Osteocyte (in vitro differentiated cells): ENCODE measurements around the gene SRGAP3. TPM values are rescaled to one million over a fixed set of nuclear protein-coding genes. Genes with fewer than 3 reads are reported as not detected.

Experiments
- DNase-seq: peaks from one replicate; pipeline ENCODE4 v3.0.0; 2021; ENCODE audit warnings: mixed read lengths; ENCODE audit not compliant: unreplicated experiment; ENCODE audit errors: extremely low spot score
- H3K27ac Mint-ChIP-seq: one replicate; pipeline ENCODE4 v1.8.0; 2021; ENCODE audit warnings: mild to moderate bottlenecking, mixed read lengths; ENCODE audit not compliant: unreplicated experiment
- H3K27me3 Mint-ChIP-seq: one replicate; pipeline ENCODE4 v1.8.0; 2021; ENCODE audit warnings: mixed read lengths; ENCODE audit not compliant: unreplicated experiment
- H3K36me3 Mint-ChIP-seq: one replicate; pipeline ENCODE4 v1.8.0; 2021; ENCODE audit warnings: mixed read lengths; ENCODE audit not compliant: unreplicated experiment
- H3K4me1 Mint-ChIP-seq: one replicate; pipeline ENCODE4 v1.8.0; 2021; ENCODE audit warnings: mixed read lengths; ENCODE audit not compliant: unreplicated experiment
- H3K4me3 Mint-ChIP-seq: one replicate; pipeline ENCODE4 v1.8.0; 2021; ENCODE audit warnings: mild to moderate bottlenecking, moderate library complexity, mixed read lengths; ENCODE audit not compliant: unreplicated experiment
- H3K9me3 Mint-ChIP-seq: one replicate; pipeline ENCODE4 v1.8.0; 2021; ENCODE audit warnings: mixed read lengths; ENCODE audit not compliant: unreplicated experiment
- CTCF ChIP-seq: fragments of 200-600 bp; sonication (generic); IDR thresholded peaks from 2 replicates; pipeline ENCODE4 v1.5.0; 2021; ENCODE audit warnings: antibody characterized with exemption, mild to moderate bottlenecking, moderate library complexity
- total RNA-seq: library from RNA; stranded (reverse); gene quantifications from 2 replicates; pipeline ENCODE4 v1.2.1, GENCODE V29; 2021

Gene SRGAP3
- total RNA-seq, 1 donor from 2014 or later, result 2.6 TPM

- TF ChIP-seq CTCF, result no peak
- no peak for DNase-seq
- H3K9me3 Mint-ChIP-seq, result no peaks in the 10 kb centered on the region
- no peak overlapping the region for H3K27ac Mint-ChIP-seq
- no peak overlapping the region for H3K4me3 Mint-ChIP-seq
- H3K36me3 Mint-ChIP-seq, result no peaks in the 10 kb centered on the region
- peaks cover 31% of the 10 kb centered on the region for H3K4me1 Mint-ChIP-seq
- H3K27me3 Mint-ChIP-seq, result no peaks in the 10 kb centered on the region
Measured at GRCh38 chr3:8966150-8966819, 283.2 kb downstream of the SRGAP3 start.

GRCh38 chr3:8964436-8965370 lies 284.7 kb downstream of the SRGAP3 start:
- H3K9me3 Mint-ChIP-seq, result no peaks in the 10 kb centered on the region
- H3K4me3 Mint-ChIP-seq, result no peak overlapping the region
- H3K27ac Mint-ChIP-seq, result peak overlapping the region; percentile 47
- no peaks in the 10 kb centered on the region for H3K27me3 Mint-ChIP-seq
- DNase-seq, result no peak
- H3K4me1 Mint-ChIP-seq, result peaks cover 34% of the 10 kb centered on the region
- peaks cover 5% of the 10 kb centered on the region for H3K36me3 Mint-ChIP-seq
- TF ChIP-seq CTCF, result no peak

GRCh38 chr3:8963137-8963853 lies 286.2 kb downstream of the SRGAP3 start, which contains the start of gene RAD18:
RAD18 (minus strand) TSS chr3:8963472; CDS start chr3:8963385, 87 bp downstream.
- Mint-ChIP-seq H3K9me3 (no peaks in the 10 kb centered on the region), H3K27me3 (no peaks in the 10 kb centered on the region), H3K36me3 (peaks cover 9% of the 10 kb centered on the region), H3K4me3 (peak within 1 kb of the TSS; percentile 98), H3K27ac (peak within 1 kb of the TSS; percentile 97), H3K4me1 (peaks cover 34% of the 10 kb centered on the region)
- no peak for TF ChIP-seq CTCF
- peak; percentile 97 for DNase-seq

- no peak for TF ChIP-seq CTCF
- Mint-ChIP-seq H3K27me3 (no peaks in the 10 kb centered on the region), H3K36me3 (peaks cover 14% of the 10 kb centered on the region), H3K9me3 (no peaks in the 10 kb centered on the region), H3K27ac (peak overlapping the region; percentile 97), H3K4me3 (peak overlapping the region; percentile 98), H3K4me1 (peaks cover 34% of the 10 kb centered on the region)
- DNase-seq, result no peak
Measured at GRCh38 chr3:8962226-8962861, 287.1 kb downstream of the SRGAP3 start.
